Endothelial cell of umbilical vein (primary cell): ENCODE results near the gene HSF2BP. TPM values are rescaled to one million over a fixed set of nuclear protein-coding genes. Genes with fewer than 3 reads are reported as not detected.
A peak's percentile ranks its signal among the peaks of the same experiment; 100 is the strongest.

Experiments
- BruUV-seq: library from RNA; stranded (reverse); fragments of 400-500 nt; replicated peaks from 2 replicates; lab custom pipeline; 2021; lab: Mats Ljungman, UMichigan
- CTCF ChIA-PET: fragments of 300-600, 350-600 bp; sonication (Branson Sonifier 250); formaldehyde crosslinking; loops from one replicate; lab custom pipeline; 2021; ENCODE audit warnings: antibody characterized with exemption, inconsistent platforms; lab: Charles Lee
- POLR2A ChIA-PET: fragments of 300-600, 350-600 bp; sonication (Branson Sonifier 250); formaldehyde crosslinking; loops from one replicate; lab custom pipeline; 2021; ENCODE audit warnings: antibody characterized with exemption, inconsistent platforms; lab: Charles Lee
- DNase-seq: peaks from one replicate; pipeline ENCODE4 v3.0.0-alpha.2; 2011; ENCODE audit warnings: low read depth, low spot score
- FAIRE-seq: peaks from 2 replicates; lab custom pipeline; 2011; peaks lifted over from hg19 to GRCh38; lab: Jason Lieb, UNC
- H2AFZ ChIP-seq: 2 replicates; pipeline ENCODE4 v1.6.0; 2012; ENCODE audit warnings: low read depth, low read length, control low read depth, inconsistent platforms
- H3K27ac ChIP-seq: 2 replicates; pipeline ENCODE4 v1.5.1; 2011; ENCODE audit warnings: low read depth, mild to moderate bottlenecking, control low read depth, low read length, moderate library complexity; ENCODE audit not compliant: insufficient read depth
- H3K27me3 ChIP-seq, 2 experiments: 2 replicates each; pipeline versions ENCODE4 v1.6.0 to v1.6.1; 2011; ENCODE audit warnings: low read length in 2 of 2, mixed read lengths in 1 of 2; ENCODE audit not compliant: control insufficient read depth in 2 of 2, insufficient read depth in 2 of 2
- H3K36me3 ChIP-seq, 2 experiments: 2 replicates in 1 of 2; 3 replicates in 1 of 2; pipeline ENCODE4 v1.5.1; 2011; ENCODE audit warnings: low read length in 2 of 2, mild to moderate bottlenecking in 1 of 2, moderate library complexity in 1 of 2; ENCODE audit not compliant: control insufficient read depth in 2 of 2, insufficient read depth in 2 of 2; ENCODE audit errors: extremely low read depth in 1 of 2
- H3K4me1 ChIP-seq: 3 replicates; pipeline ENCODE4 v1.5.1; 2011; ENCODE audit warnings: mild to moderate bottlenecking, low read length; ENCODE audit not compliant: control insufficient read depth, insufficient read depth; ENCODE audit errors: extremely low read depth
- H3K4me2 ChIP-seq: 2 replicates; pipeline ENCODE4 v1.6.1; 2011; ENCODE audit warnings: low read length, control low read depth, mixed read lengths; ENCODE audit not compliant: insufficient read depth
- H3K4me3 ChIP-seq, 3 experiments: fragments of 200-600 bp in 1 of 3; sonication (generic), shearing (Covaris generic) in 1 of 3; replicated peaks in 1 of 3; 2 replicates each; pipeline ENCODE4 v1.5.1; 2011 to 2016; ENCODE audit warnings: control low read depth in 3 of 3, low read length in 3 of 3, mild to moderate bottlenecking in 2 of 3, inconsistent platforms in 1 of 3, low read depth in 1 of 3, moderate library complexity in 1 of 3; ENCODE audit not compliant: insufficient read depth in 1 of 3
- H3K79me2 ChIP-seq: 2 replicates; pipeline ENCODE4 v1.6.0; 2012; ENCODE audit warnings: low read length, inconsistent platforms; ENCODE audit not compliant: control insufficient read depth, insufficient read depth
- H3K9ac ChIP-seq: replicated peaks from 2 replicates; pipeline ENCODE3; 2011; ENCODE audit warnings: low read length, control low read depth; ENCODE audit not compliant: insufficient read depth; ENCODE audit errors: extremely low read depth
- H3K9me1 ChIP-seq: replicated peaks from 3 replicates; pipeline ENCODE4 v1.6.0; 2011; ENCODE audit warnings: mild to moderate bottlenecking, low read length; ENCODE audit not compliant: control insufficient read depth, insufficient read depth; ENCODE audit errors: extremely low read depth
- H3K9me3 ChIP-seq: replicated peaks from 2 replicates; pipeline ENCODE4 v1.5.1; 2012; ENCODE audit warnings: low read length, inconsistent platforms; ENCODE audit not compliant: control insufficient read depth, insufficient read depth
- H4K20me1 ChIP-seq: replicated peaks from 2 replicates; pipeline ENCODE3; 2011; ENCODE audit warnings: mild to moderate bottlenecking, low read length; ENCODE audit not compliant: control insufficient read depth, insufficient read depth; ENCODE audit errors: extremely low read depth
- CTCF ChIP-seq, 2 donors: IDR thresholded peaks; 1 replicate in 1 of 2; 2 replicates in 1 of 2; pipeline ENCODE4 v1.5.1; 2011; ENCODE audit warnings: low read length in 2 of 2, mild to moderate bottlenecking in 2 of 2, moderate library complexity in 2 of 2, control low read depth in 1 of 2, inconsistent platforms in 1 of 2, low read depth in 1 of 2; ENCODE audit not compliant: insufficient read depth in 1 of 2; ENCODE audit errors: extremely low read depth in 1 of 2
- EZH2 ChIP-seq: IDR thresholded peaks from 2 replicates; pipeline ENCODE4 v1.6.1; 2012; ENCODE audit warnings: borderline replicate concordance, low read depth, mild to moderate bottlenecking, moderate library complexity, low read length, inconsistent platforms; ENCODE audit not compliant: severe bottlenecking
- FOS ChIP-seq: IDR thresholded peaks from 2 replicates; pipeline ENCODE4 v1.6.1; 2011; ENCODE audit warnings: mild to moderate bottlenecking, low read length, moderate library complexity, borderline replicate concordance; ENCODE audit not compliant: insufficient read depth
- GATA2 ChIP-seq: IDR thresholded peaks from 2 replicates; pipeline ENCODE4 v1.7.0; 2011; ENCODE audit warnings: low read depth, mild to moderate bottlenecking, moderate library complexity, mixed read lengths, low read length; ENCODE audit not compliant: insufficient read length, insufficient read depth
- JUN ChIP-seq: IDR thresholded peaks from 2 replicates; pipeline ENCODE4 v1.6.1; 2011; ENCODE audit warnings: borderline replicate concordance, low read depth; ENCODE audit not compliant: insufficient read length, insufficient read depth
- MAX ChIP-seq: IDR thresholded peaks from 2 replicates; pipeline ENCODE4 v1.6.1; 2011; ENCODE audit not compliant: insufficient read depth, insufficient read length
- MYC ChIP-seq: IDR thresholded peaks from one replicate; pipeline ENCODE4 v1.6.1; 2011; ENCODE audit warnings: mild to moderate bottlenecking, low read depth, low read length
- POLR2A ChIP-seq: IDR thresholded peaks from 2 replicates; pipeline ENCODE4 v1.6.1; 2012; ENCODE audit warnings: low read depth, mild to moderate bottlenecking, control low read depth, low read length
- POLR2AphosphoS5 ChIP-seq: IDR thresholded peaks from 2 replicates; pipeline ENCODE4 v1.6.1; 2012; ENCODE audit warnings: low read depth, mild to moderate bottlenecking, control low read depth, low read length, moderate library complexity; ENCODE audit not compliant: insufficient read depth
- dilution Hi-C: fragments of 300-500 bp; cut with MboI; formaldehyde crosslinking; loops from one replicate; pipeline ENCODE4 v1.15.0; 2019; ENCODE audit warnings: low sequenced_read_pairs; ENCODE audit not compliant: extremely low pct_ligation_motif_present
- intact Hi-C: fragments of 100-400 bp; cut with micrococcal nuclease; formaldehyde crosslinking; loops from one replicate; pipeline ENCODE4 v1.10.0; 2022
- polyA plus RNA-seq, 4 experiments: library from polyadenylated mRNA; depleted of rRNA in 3 of 4; stranded (reverse) in 3 of 4; unstranded in 1 of 4; fragments of >200 nt; gene quantifications; 2 replicates each; pipeline versions ENCODE4 v1.2.1 to v1.2.3, GENCODE V29; 2011 to 2012; ENCODE audit warnings: missing spikeins in 1 of 4
- total RNA-seq: library from RNA; stranded (reverse); gene quantifications from 2 replicates; pipeline ENCODE4 v1.2.3, GENCODE V29; 2021

The HSF2BP gene
- total and polyA plus RNA-seq, 2 donors (not counting 3 experiments of a cell fraction or from before 2014, with no cell fraction given): 0.41 to 0.55 TPM

- Histone ChIP-seq H3K27me3 (no peaks in the 10 kb centered on the region), H3K27ac (no peak overlapping the region), H3K36me3 (no peaks in the 10 kb centered on the region), H3K9me1 (no peaks in the 10 kb centered on the region), H3K9me3 (no peaks in the 10 kb centered on the region), H2AFZ (no peak overlapping the region), H3K79me2 (no peaks in the 10 kb centered on the region), H3K4me2 (no peak overlapping the region), H4K20me1 (no peaks in the 10 kb centered on the region), H3K9ac (no peak overlapping the region), H3K4me3 (no peak overlapping the region), H3K4me1 (no peaks in the 10 kb centered on the region)
- DNase-seq (no peak), FAIRE-seq (no peak)
- BruUV-seq: no TSS peak
- no peak for TF ChIP-seq FOS
- POLR2A ChIA-PET: no interaction called here
- dilution Hi-C loops (no loop called here), intact Hi-C loops (no loop called here)
- CTCF ChIA-PET: no interaction called here
Observed at GRCh38 chr21:43635436-43635835, 23.9 kb downstream of the HSF2BP start.

DNA sequence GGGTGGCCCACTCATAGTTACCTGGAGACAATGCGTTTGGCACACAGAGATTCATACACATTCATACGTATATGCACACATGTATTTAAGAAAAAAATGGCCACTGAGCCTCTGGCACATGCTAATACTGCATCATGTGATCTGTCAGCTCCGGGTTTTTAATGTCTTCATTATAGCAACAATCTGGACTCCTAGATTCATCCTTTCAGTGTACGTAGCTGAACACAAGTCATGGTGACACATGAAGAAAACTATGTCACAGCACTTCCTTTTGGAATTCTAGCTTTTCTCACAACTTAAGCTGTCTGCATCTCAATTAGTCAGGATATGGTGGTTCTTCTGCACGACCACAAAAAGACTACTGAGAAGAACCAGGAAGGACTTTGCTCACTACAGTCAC, 24.7 kb downstream of the HSF2BP start:
- H3K9me3 ChIP-seq: no peaks in the 10 kb centered on the region
- no peak overlapping the region for H3K4me3 ChIP-seq
- H3K9ac ChIP-seq: no peak overlapping the region
- no peak for TF ChIP-seq POLR2AphosphoS5
- TF ChIP-seq POLR2A: no peak
- TF ChIP-seq EZH2: no peak
- TF ChIP-seq FOS: no peak
- TF ChIP-seq JUN: no peak
- no peak for TF ChIP-seq MAX
- TF ChIP-seq CTCF (IDR thresholded peaks at IDR 0.05; ENCODE audit: extremely low read depth in 1 of 2, insufficient read depth in 1 of 2, low read depth in 1 of 2, low read length in 2 of 2): no peak
- TF ChIP-seq MYC: no peak
- TF ChIP-seq GATA2: no peak
- H3K79me2 ChIP-seq: no peaks in the 10 kb centered on the region
- dilution Hi-C loops (no loop called here), intact Hi-C loops (no loop called here)
- no peaks in the 10 kb centered on the region for H4K20me1 ChIP-seq
- FAIRE-seq: no peak
- no peaks in the 10 kb centered on the region for H3K36me3 ChIP-seq
- H2AFZ ChIP-seq: peak overlapping the region; percentile 53
- H3K4me1 ChIP-seq: no peaks in the 10 kb centered on the region
- no peak overlapping the region for H3K27ac ChIP-seq
- BruUV-seq: no TSS peak
- CTCF ChIA-PET: interaction anchor here (1.6 kb wide), 1 partner anchor 11 kb away, joined by 6 read pairs; no protein-coding TSS in a partner anchor
- no peaks in the 10 kb centered on the region for H3K27me3 ChIP-seq
- no peak for DNase-seq
- no peak overlapping the region for H3K4me2 ChIP-seq
- H3K9me1 ChIP-seq: no peaks in the 10 kb centered on the region
- POLR2A ChIA-PET: no interaction called here
